K562 (cell line): ENCODE results near the gene OR3A1. TPM values are rescaled to one million over a fixed set of nuclear protein-coding genes. Genes with fewer than 3 reads are reported as not detected.

Experiments
- ATAC-seq: fragments of 200-7000 bp; cut with Tn5 transposase; 3 replicates; pipeline ENCODE4 v1.9.1; 2020; ENCODE audit warnings: moderate library complexity
- BruUV-seq: library from RNA; stranded (reverse); fragments of 400-500 nt; replicated peaks from 2 replicates; lab custom pipeline; 2021; lab: Mats Ljungman, UMichigan
- CTCF ChIA-PET: fragments of 300-600 bp; formaldehyde crosslinking; extraction: SDS; loops from one replicate; lab custom pipeline; 2021; ENCODE audit warnings: low intra/inter-chr PET ratio; lab: Yijun Ruan, JAX
- POLR2A ChIA-PET: fragments of 300-600, 350-650 bp; sonication (Branson Sonifier 250); formaldehyde crosslinking; extraction: SDS; loops from one replicate; lab custom pipeline; 2021; ENCODE audit warnings: antibody characterized with exemption, inconsistent platforms; lab: Yijun Ruan, JAX
- DNase-seq, 4 experiments: peaks; one replicate each; pipeline versions ENCODE4 v3.0.0 to v3.0.0-alpha.2; 2011 to 2018; ENCODE audit warnings: low spot score in 3 of 4, mixed read lengths in 3 of 4; ENCODE audit errors: extremely low read depth in 1 of 4
- FAIRE-seq: peaks from 2 replicates; lab custom pipeline; 2011; peaks lifted over from hg19 to GRCh38; lab: Jason Lieb, UNC
- H2AFZ ChIP-seq: 2 replicates; pipeline ENCODE4 v1.6.0; 2011; ENCODE audit warnings: low read depth, low read length, control low read depth, inconsistent platforms
- H3K27ac ChIP-seq: fragments of 200-600 bp; 3 replicates; pipeline ENCODE4 v1.8.0; 2011; ENCODE audit warnings: low read depth, mild to moderate bottlenecking, control low read depth, inconsistent platforms, low read length, moderate library complexity, mixed read lengths; ENCODE audit errors: extremely low read depth
- H3K27me3 ChIP-seq, 2 experiments: fragments of 300-600 bp in 1 of 2; 2 replicates in 1 of 2; 3 replicates in 1 of 2; pipeline versions ENCODE4 v1.6.0 to v1.8.0; 2011; ENCODE audit warnings: inconsistent platforms in 2 of 2, low read length in 2 of 2, mild to moderate bottlenecking in 1 of 2, mixed read lengths in 1 of 2, moderate library complexity in 1 of 2; ENCODE audit not compliant: control insufficient read depth in 2 of 2, insufficient read depth in 2 of 2
- H3K36me3 ChIP-seq: fragments of 300-600 bp; 3 replicates; pipeline ENCODE4 v1.8.0; 2011; ENCODE audit warnings: mild to moderate bottlenecking, low read length, inconsistent platforms; ENCODE audit not compliant: control insufficient read depth, insufficient read depth
- H3K4me1 ChIP-seq, 2 experiments: fragments of 200-600 bp in 1 of 2; replicated peaks in 1 of 2; 2 replicates in 1 of 2; 3 replicates in 1 of 2; pipeline versions ENCODE4 v1.5.1 to v1.8.0; 2011; ENCODE audit warnings: inconsistent platforms in 2 of 2, low read length in 2 of 2, mild to moderate bottlenecking in 1 of 2, mixed read lengths in 1 of 2, moderate library complexity in 1 of 2; ENCODE audit not compliant: control insufficient read depth in 2 of 2, insufficient read depth in 2 of 2
- H3K4me2 ChIP-seq: 2 replicates; pipeline ENCODE4 v1.6.1; 2011; ENCODE audit warnings: low read length, control low read depth, inconsistent platforms, mixed read lengths; ENCODE audit not compliant: insufficient read depth
- H3K4me3 ChIP-seq: fragments of 200-600 bp; sonication (generic), shearing (Covaris generic); 2 replicates; pipeline ENCODE4 v1.5.1; 2016; ENCODE audit warnings: control low read depth, inconsistent platforms
- H3K79me2 ChIP-seq: fragments of 200-600 bp; 3 replicates; pipeline ENCODE4 v1.8.0; 2011; ENCODE audit warnings: low read length, inconsistent platforms; ENCODE audit not compliant: control insufficient read depth, insufficient read depth
- H3K9ac ChIP-seq, 2 experiments: 2 replicates each; pipeline versions ENCODE4 v1.6.0 to v1.6.1; 2011; ENCODE audit warnings: low read depth in 2 of 2, low read length in 2 of 2, control low read depth in 1 of 2, inconsistent platforms in 1 of 2, mild to moderate bottlenecking in 1 of 2, mixed read lengths in 1 of 2; ENCODE audit not compliant: insufficient read depth in 1 of 2
- H3K9me1 ChIP-seq: one replicate; pipeline ENCODE4 v1.6.0; 2011; ENCODE audit warnings: inconsistent platforms, mild to moderate bottlenecking, low read length, moderate library complexity; ENCODE audit not compliant: control insufficient read depth, insufficient read depth
- H3K9me3 ChIP-seq: replicated peaks from 2 replicates; pipeline ENCODE4 v1.5.1; 2011; ENCODE audit warnings: low read depth, low read length, inconsistent platforms; ENCODE audit not compliant: control insufficient read depth, insufficient read depth
- H4K20me1 ChIP-seq: replicated peaks from 2 replicates; pipeline ENCODE4 v1.6.1; 2011; ENCODE audit warnings: low read length, inconsistent platforms, mixed read lengths; ENCODE audit not compliant: control insufficient read depth, insufficient read depth
- E2F4 ChIP-seq: sonication (generic); formaldehyde crosslinking; IDR thresholded peaks from 2 replicates; pipeline ENCODE4 v1.8.0; 2022; ENCODE audit warnings: mild to moderate bottlenecking, low read depth, missing genetic modification reagents
- EP400 ChIP-seq: fragments of 450-650 bp; IDR thresholded peaks from 2 replicates; pipeline ENCODE4 v1.6.1; 2017; ENCODE audit warnings: antibody characterized with exemption, mild to moderate bottlenecking, moderate library complexity
- FIP1L1 ChIP-seq: fragments of 200-400 bp; formaldehyde crosslinking; IDR thresholded peaks from 2 replicates; pipeline ENCODE4 v1.6.1; 2018; ENCODE audit warnings: mild to moderate bottlenecking, low read depth, low read length; ENCODE audit not compliant: poor library complexity, severe bottlenecking
- HNRNPH1 ChIP-seq: fragments of 200-400 bp; formaldehyde crosslinking; optimal IDR thresholded peaks from 2 replicates; pipeline ENCODE3; 2017; ENCODE audit warnings: low read depth, mild to moderate bottlenecking, low read length, moderate library complexity
- MCM5 ChIP-seq: fragments of 450-650 bp; IDR thresholded peaks from 2 replicates; pipeline ENCODE4 v1.6.1; 2016; ENCODE audit warnings: low read depth
- NCOA1 ChIP-seq: fragments of 450-650 bp; IDR thresholded peaks from 2 replicates; pipeline ENCODE4 v1.6.1; 2016; ENCODE audit warnings: low read depth
- PHF8 ChIP-seq: fragments of 200-600 bp; sonication (generic); IDR thresholded peaks from 2 replicates; pipeline ENCODE4 v1.6.1; 2012; ENCODE audit warnings: mixed run types, mild to moderate bottlenecking, inconsistent platforms, low read length, moderate library complexity, borderline replicate concordance
- TSHZ1 ChIP-seq: fragments of 250-450 bp; sonication (Bioruptor Pico); IDR thresholded peaks from 2 replicates; pipeline ENCODE4 v1.4.0; 2020; ENCODE audit warnings: mild to moderate bottlenecking, moderate library complexity
- ZC3H11A ChIP-seq: IDR thresholded peaks from 2 replicates; pipeline ENCODE4 v1.6.1; 2012; ENCODE audit warnings: low read depth, low read length, improper control_type of control experiment
- ZNF444 ChIP-seq: fragments of 250-450 bp; sonication (Bioruptor Pico); IDR thresholded peaks from 2 replicates; pipeline ENCODE4 v1.4.0; 2020; ENCODE audit warnings: mild to moderate bottlenecking, moderate library complexity
- WGBS: fragments of 100-300 bp; shearing (Covaris generic); methylation state at CpG from one replicate; pipeline ENCODE4 v1.1.6; 2016; ENCODE audit warnings: low coverage, mixed read lengths; ENCODE audit not compliant: insufficient coverage; ENCODE audit errors: missing lambda C conversion rate; 5-methylcytosine and 5-hydroxymethylcytosine counted together
- in situ Hi-C: fragments of 300-500 bp; cut with MboI; formaldehyde crosslinking; loops from 4 replicates; pipeline ENCODE4 v1.15.0; 2018; ENCODE audit warnings: inconsistent platforms, mixed read lengths
- intact Hi-C: fragments of 100-400 bp; cut with micrococcal nuclease; formaldehyde crosslinking; loops from 2 replicates; pipeline ENCODE4 v1.14.2; 2022
- polyA plus RNA-seq, 8 experiments: library from polyadenylated mRNA; depleted of rRNA in 4 of 8; stranded (reverse) in 5 of 8; unstranded in 3 of 8; fragments of >200 nt; fragmentation: Nextera tagmentation in 2 of 8; fragmentation: Illumina TruSeq in 1 of 8; extraction: Ambion mirVana in 2 of 8; extraction: Trizol in 1 of 8; gene quantifications; 2 replicates each; pipeline versions ENCODE4 v1.2.1 to v1.2.3, GENCODE V29; 2011 to 2014; ENCODE audit warnings: inconsistent platforms in 1 of 8, missing spikeins in 1 of 8
- total RNA-seq, 7 experiments: library from RNA; depleted of rRNA in 6 of 7; stranded (reverse); fragments of >200 nt in 6 of 7; fragmentation: Illumina TruSeq in 2 of 7; extraction: Trizol in 2 of 7; gene quantifications; 2 replicates each; pipeline versions ENCODE4 v1.2.1 to v1.2.3, GENCODE V29; 2011 to 2021; ENCODE audit warnings: low replicate concordance in 1 of 7

The OR3A1 gene
- total and polyA plus RNA-seq, 9 of the 15 experiments (the other 6 are each of a cell fraction or from before 2014, with no cell fraction given) = not detected

- FAIRE-seq (no peak), ATAC-seq (no peak)
- no peak overlapping the region for H3K9ac ChIP-seq
These were observed 37.7 kb upstream of the OR3A1 start for GRCh38 chr17:3335876-3336275.

More at GRCh38 chr17:3335876-3336275, 37.7 kb upstream of the OR3A1 start:
- Histone ChIP-seq H3K27ac (no peak overlapping the region), H3K4me3 (no peak overlapping the region), H3K4me2 (no peak overlapping the region), H3K9me1 (no peaks in the 10 kb centered on the region), H3K9me3 (no peaks in the 10 kb centered on the region), H2AFZ (no peak overlapping the region), H3K4me1 (no peaks in the 10 kb centered on the region), H3K27me3 (no peaks in the 10 kb centered on the region), H3K36me3 (no peaks in the 10 kb centered on the region), H4K20me1 (no peaks in the 10 kb centered on the region), H3K79me2 (no peaks in the 10 kb centered on the region)
- 11% methylated on average over 4 of the region's 4 CpGs for WGBS
- CTCF ChIA-PET = no interaction called here
- TF ChIP-seq PHF8 (no peak), HNRNPH1 (no peak), NCOA1 (no peak), TSHZ1 (CRISPR knock-in tag) (no peak), EP400 (no peak), MCM5 (no peak), ZNF444 (CRISPR knock-in tag) (no peak), ZC3H11A (no peak), E2F4 (CRISPR knock-in tag) (no peak), FIP1L1 (no peak)
- in situ Hi-C loops = no loop called here
- intact Hi-C loops = no loop called here
- POLR2A ChIA-PET = no interaction called here
- no TSS peak for BruUV-seq
- DNase-seq = no peak
